Measurements from ENCODE around the gene VAMP1. TPM values are rescaled to one million over a fixed set of nuclear protein-coding genes. Genes with fewer than 3 reads are reported as not detected.
"Not testable (repeated sequence)": the region's sequence is repeated elsewhere in the genome, so short reads cannot be mapped to it uniquely, and the experiment has no call there.

The VAMP1 gene
- total and polyA plus RNA-seq, 2 of the 8 experiments (the other 6 are each of a cell fraction or from before 2014, with no cell fraction given): 10.8 to 23.1 TPM

- Histone ChIP-seq H4K20me1 (replicated peaks in 1 of 2; ENCODE audit: control insufficient read depth in 1 of 2, insufficient read depth in 2 of 2, low read length in 2 of 2) (peaks cover 0 to 10% of the 10 kb centered on the region in 2 experiments), H3K23me2 (ENCODE audit: low read depth, low read length) (peaks cover 12% of the 10 kb centered on the region), H3K79me2 (ENCODE audit: control insufficient read depth in 1 of 2, insufficient read depth in 2 of 2, low read length in 2 of 2) (peaks cover 0 to 15% of the 10 kb centered on the region in 2 experiments; a peak in 2 of 4 replicates), H3K36me3 (ENCODE audit: control insufficient read depth in 2 of 4, insufficient read depth in 4 of 4, low read length in 3 of 4) (peaks cover 5 to 33% (median 20%) of the 10 kb centered on the region in 4 experiments; a peak in 7 of 8 replicates)
- not testable (repeated sequence) for H2BK15ac ChIP-seq (ENCODE audit: low read length); H3K4ac ChIP-seq (replicated peaks; ENCODE audit: insufficient read length, low read depth, low read length); H2AFZ ChIP-seq (ENCODE audit: low read length); H3K4me3 ChIP-seq (ENCODE audit: extremely low read depth in 1 of 4, insufficient read depth in 2 of 4, low read depth in 3 of 4, low read length in 4 of 4); H3K79me1 ChIP-seq (ENCODE audit: low read depth, low read length); H2BK20ac ChIP-seq (ENCODE audit: low read length); H3K9ac ChIP-seq (replicated peaks in 1 of 4; ENCODE audit: extremely low read depth in 1 of 4, low read depth in 3 of 4, low read length in 3 of 4); H3K9me3 ChIP-seq (ENCODE audit: insufficient read depth in 2 of 2, low read depth in 1 of 2, low read length in 1 of 2); H4K8ac ChIP-seq (ENCODE audit: extremely low read depth, insufficient read depth, low read length); H3K27ac ChIP-seq (ENCODE audit: low read depth, low read length); H4K91ac ChIP-seq (replicated peaks; ENCODE audit: insufficient read length, low read length); DNase-seq (ENCODE audit: low read depth in 1 of 2, low spot score in 2 of 2); H3K18ac ChIP-seq (ENCODE audit: extremely low read depth, low read length); H3K27me3 ChIP-seq (replicated peaks in 1 of 4; ENCODE audit: control insufficient read depth in 3 of 4, extremely low read depth in 1 of 4, insufficient read depth in 3 of 4, low read length in 3 of 4); H2BK120ac ChIP-seq (replicated peaks; ENCODE audit: low read depth, low read length); H3K4me1 ChIP-seq (replicated peaks in 1 of 4; ENCODE audit: control insufficient read depth in 3 of 4, insufficient read depth in 4 of 4, low read length in 3 of 4); H2BK5ac ChIP-seq (ENCODE audit: low read depth, low read length); H3K23ac ChIP-seq (ENCODE audit: insufficient read length); H2AK5ac ChIP-seq (ENCODE audit: low read depth, low read length); H4K5ac ChIP-seq (ENCODE audit: insufficient read length, low read depth, low read length); H3K56ac ChIP-seq (replicated peaks; ENCODE audit: insufficient read length, low read depth, low read length); H2BK12ac ChIP-seq (ENCODE audit: low read depth, low read length); H3K14ac ChIP-seq (ENCODE audit: insufficient read length); FAIRE-seq; H3K4me2 ChIP-seq (ENCODE audit: insufficient read depth in 1 of 2, low read depth in 2 of 2, low read length in 2 of 2)
- POLR2A ChIA-PET (ENCODE audit: partially characterized antibody): interaction anchor here (1.5 to 1.7 kb wide), 2 partner anchors 10 to 68 kb away, joined by 6 to 7 read pairs; partner anchors contain the start of gene GAPDH
- CTCF ChIA-PET (ENCODE audit: partially characterized antibody): interaction anchor here (1.2 to 10.5 kb wide), 17 partner anchors 10 to 144 kb away, joined by 3 to 202 read pairs (median 15); partner anchors contain the start of gene CD27
- WGBS, 2 experiments (ENCODE audit: extremely low coverage in 1 of 2, insufficient coverage in 1 of 2, insufficient read length in 1 of 2, insufficient replicate concordance in 2 of 2, low coverage in 1 of 2, low lambda C conversion rate in 2 of 2, missing lambda C conversion rate in 1 of 2): 80% methylated on average over 4 of the region's 4 CpGs; no CpG with 5 or more reads in 1 of the 2 experiments
Measured at GRCh38 chr12:6466751-6467150, 3.7 kb downstream of the VAMP1 start.

Data from H1 (cell line).